ENCODE measurements around the gene NAA40. TPM values are rescaled to one million over a fixed set of nuclear protein-coding genes. Genes with fewer than 3 reads are reported as not detected.

The NAA40 gene
- total and polyA plus RNA-seq, 10 of the 15 experiments (the other 5 are each of a cell fraction or from before 2014, with no cell fraction given), result 4.8 to 31.6 (median 22.2) TPM

DNA sequence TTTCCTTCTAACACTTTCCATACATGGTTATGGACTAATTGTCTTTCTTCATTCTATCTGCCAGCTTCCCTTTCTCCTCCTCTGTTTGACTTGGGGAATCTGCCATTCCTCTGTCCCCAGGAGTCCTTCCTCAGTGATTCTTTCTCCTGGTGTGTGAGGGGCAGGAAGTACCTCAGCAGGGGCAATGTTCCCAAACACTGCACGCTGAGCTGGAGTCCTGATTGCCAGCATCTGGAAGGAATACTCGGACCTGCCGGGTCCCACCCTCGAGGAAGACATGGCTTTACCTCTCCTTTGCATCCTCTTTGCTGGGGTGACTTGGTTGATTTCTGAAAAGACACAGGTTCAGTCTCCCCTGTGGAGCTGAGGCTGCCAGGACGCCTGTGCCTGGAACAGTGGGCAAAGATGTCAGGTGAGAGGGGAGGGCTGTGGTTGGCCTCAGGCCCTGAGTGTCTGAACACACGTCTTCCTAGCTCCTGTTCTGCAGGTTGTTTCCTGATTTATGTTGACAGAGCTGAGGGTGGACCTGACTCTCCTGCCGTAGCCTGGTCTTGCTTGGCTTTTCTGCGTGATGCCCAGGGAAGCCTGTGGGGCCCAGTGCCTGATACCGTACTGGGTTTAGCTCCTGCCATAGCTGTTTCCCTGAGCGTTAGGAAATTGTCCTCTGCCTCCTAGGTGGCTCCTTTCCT lies 39.9 kb downstream of the NAA40 start:
- ChIA-PET CTCF (no interaction called here), SMC1A (ENCODE audit: uncharacterized antibody, unreplicated experiment) (interaction anchor here (0.6 kb wide), 1 partner anchor 1147 kb away, joined by 3 read pairs; the partner anchor contains the start of gene STX5)
- TF ChIP-seq LARP7 (IDR thresholded peaks at IDR 0.05) (no peak), SREBF2 (IDR thresholded peaks at IDR 0.05; ENCODE audit: low read length) (no peak), RAD21 (IDR thresholded peaks at IDR 0.05; ENCODE audit: insufficient read depth, low read depth, low read length) (no peak), EZH2 (IDR thresholded peaks at IDR 0.05; ENCODE audit: borderline replicate concordance, control insufficient read depth, low read depth, low read length) (no peak), TCF3 (IDR thresholded peaks at IDR 0.05; ENCODE audit: borderline replicate concordance, insufficient read depth, low read depth, low read length) (no peak), ZNF217 (IDR thresholded peaks at IDR 0.05) (no peak), NFYA (IDR thresholded peaks at IDR 0.05; ENCODE audit: borderline replicate concordance, low read depth, low read length) (no peak)
- TF ChIP-seq, protein P1, sequence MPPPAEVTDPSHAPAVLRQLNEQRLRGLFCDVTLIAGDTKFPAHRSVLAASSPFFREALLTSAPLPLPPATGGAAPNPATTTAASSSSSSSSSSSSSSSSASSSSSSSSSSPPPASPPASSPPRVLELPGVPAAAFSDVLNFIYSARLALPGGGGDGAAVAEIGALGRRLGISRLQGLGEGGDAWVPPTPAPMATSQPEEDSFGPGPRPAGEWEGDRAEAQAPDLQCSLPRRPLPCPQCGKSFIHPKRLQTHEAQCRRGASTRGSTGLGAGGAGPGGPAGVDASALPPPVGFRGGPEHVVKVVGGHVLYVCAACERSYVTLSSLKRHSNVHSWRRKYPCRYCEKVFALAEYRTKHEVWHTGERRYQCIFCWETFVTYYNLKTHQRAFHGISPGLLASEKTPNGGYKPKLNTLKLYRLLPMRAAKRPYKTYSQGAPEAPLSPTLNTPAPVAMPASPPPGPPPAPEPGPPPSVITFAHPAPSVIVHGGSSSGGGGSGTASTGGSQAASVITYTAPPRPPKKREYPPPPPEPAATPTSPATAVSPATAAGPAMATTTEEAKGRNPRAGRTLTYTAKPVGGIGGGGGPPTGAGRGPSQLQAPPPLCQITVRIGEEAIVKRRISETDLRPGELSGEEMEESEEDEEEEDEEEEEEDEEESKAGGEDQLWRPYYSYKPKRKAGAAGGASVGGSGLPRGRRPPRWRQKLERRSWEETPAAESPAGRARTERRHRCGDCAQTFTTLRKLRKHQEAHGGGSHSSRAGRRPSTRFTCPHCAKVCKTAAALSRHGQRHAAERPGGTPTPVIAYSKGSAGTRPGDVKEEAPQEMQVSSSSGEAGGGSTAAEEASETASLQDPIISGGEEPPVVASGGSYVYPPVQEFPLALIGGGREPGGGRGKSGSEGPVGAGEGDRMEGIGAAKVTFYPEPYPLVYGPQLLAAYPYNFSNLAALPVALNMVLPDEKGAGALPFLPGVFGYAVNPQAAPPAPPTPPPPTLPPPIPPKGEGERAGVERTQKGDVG (CRISPR knock-in tag; IDR thresholded peaks at IDR 0.05), result no peak
- TF ChIP-seq, protein P2, sequence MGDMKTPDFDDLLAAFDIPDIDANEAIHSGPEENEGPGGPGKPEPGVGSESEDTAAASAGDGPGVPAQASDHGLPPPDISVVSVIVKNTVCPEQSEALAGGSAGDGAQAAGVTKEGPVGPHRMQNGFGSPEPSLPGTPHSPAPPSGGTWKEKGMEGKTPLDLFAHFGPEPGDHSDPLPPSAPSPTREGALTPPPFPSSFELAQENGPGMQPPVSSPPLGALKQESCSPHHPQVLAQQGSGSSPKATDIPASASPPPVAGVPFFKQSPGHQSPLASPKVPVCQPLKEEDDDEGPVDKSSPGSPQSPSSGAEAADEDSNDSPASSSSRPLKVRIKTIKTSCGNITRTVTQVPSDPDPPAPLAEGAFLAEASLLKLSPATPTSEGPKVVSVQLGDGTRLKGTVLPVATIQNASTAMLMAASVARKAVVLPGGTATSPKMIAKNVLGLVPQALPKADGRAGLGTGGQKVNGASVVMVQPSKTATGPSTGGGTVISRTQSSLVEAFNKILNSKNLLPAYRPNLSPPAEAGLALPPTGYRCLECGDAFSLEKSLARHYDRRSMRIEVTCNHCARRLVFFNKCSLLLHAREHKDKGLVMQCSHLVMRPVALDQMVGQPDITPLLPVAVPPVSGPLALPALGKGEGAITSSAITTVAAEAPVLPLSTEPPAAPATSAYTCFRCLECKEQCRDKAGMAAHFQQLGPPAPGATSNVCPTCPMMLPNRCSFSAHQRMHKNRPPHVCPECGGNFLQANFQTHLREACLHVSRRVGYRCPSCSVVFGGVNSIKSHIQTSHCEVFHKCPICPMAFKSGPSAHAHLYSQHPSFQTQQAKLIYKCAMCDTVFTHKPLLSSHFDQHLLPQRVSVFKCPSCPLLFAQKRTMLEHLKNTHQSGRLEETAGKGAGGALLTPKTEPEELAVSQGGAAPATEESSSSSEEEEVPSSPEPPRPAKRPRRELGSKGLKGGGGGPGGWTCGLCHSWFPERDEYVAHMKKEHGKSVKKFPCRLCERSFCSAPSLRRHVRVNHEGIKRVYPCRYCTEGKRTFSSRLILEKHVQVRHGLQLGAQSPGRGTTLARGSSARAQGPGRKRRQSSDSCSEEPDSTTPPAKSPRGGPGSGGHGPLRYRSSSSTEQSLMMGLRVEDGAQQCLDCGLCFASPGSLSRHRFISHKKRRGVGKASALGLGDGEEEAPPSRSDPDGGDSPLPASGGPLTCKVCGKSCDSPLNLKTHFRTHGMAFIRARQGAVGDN (IDR thresholded peaks at IDR 0.05), result no peak
- TF ChIP-seq, protein P3, sequence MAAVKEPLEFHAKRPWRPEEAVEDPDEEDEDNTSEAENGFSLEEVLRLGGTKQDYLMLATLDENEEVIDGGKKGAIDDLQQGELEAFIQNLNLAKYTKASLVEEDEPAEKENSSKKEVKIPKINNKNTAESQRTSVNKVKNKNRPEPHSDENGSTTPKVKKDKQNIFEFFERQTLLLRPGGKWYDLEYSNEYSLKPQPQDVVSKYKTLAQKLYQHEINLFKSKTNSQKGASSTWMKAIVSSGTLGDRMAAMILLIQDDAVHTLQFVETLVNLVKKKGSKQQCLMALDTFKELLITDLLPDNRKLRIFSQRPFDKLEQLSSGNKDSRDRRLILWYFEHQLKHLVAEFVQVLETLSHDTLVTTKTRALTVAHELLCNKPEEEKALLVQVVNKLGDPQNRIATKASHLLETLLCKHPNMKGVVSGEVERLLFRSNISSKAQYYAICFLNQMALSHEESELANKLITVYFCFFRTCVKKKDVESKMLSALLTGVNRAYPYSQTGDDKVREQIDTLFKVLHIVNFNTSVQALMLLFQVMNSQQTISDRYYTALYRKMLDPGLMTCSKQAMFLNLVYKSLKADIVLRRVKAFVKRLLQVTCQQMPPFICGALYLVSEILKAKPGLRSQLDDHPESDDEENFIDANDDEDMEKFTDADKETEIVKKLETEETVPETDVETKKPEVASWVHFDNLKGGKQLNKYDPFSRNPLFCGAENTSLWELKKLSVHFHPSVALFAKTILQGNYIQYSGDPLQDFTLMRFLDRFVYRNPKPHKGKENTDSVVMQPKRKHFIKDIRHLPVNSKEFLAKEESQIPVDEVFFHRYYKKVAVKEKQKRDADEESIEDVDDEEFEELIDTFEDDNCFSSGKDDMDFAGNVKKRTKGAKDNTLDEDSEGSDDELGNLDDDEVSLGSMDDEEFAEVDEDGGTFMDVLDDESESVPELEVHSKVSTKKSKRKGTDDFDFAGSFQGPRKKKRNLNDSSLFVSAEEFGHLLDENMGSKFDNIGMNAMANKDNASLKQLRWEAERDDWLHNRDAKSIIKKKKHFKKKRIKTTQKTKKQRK (IDR thresholded peaks at IDR 0.05; ENCODE audit: low read depth, low read length), result no peak

More for the DNA sequence above, 39.9 kb downstream of the NAA40 start:
- ChIA-PET POLR2A (no interaction called here), RAD21 (ENCODE audit: unreplicated experiment) (no interaction called here)
- in situ Hi-C loops (cut with MboI), result no loop called here
- DNase-seq (ENCODE audit: low read depth, low spot score) (no peak), ATAC-seq (no peak), FAIRE-seq (no peak)
- Histone ChIP-seq H3K9me3 (replicated peaks; ENCODE audit: control insufficient read depth, insufficient read depth, low read length) (no peaks in the 10 kb centered on the region), H3K4me3 (no peak overlapping the region), H3K4me1 (ENCODE audit: control insufficient read depth, insufficient read depth, low read length) (peaks cover 12% of the 10 kb centered on the region), H3K9ac (ENCODE audit: control insufficient read depth, insufficient read depth, low read length) (no peak overlapping the region), H4K20me1 (ENCODE audit: control insufficient read depth, insufficient read depth) (no peaks in the 10 kb centered on the region), H2AFZ (ENCODE audit: control insufficient read depth, low read depth, low read length) (no peak overlapping the region), H3K27ac (ENCODE audit: control insufficient read depth, insufficient read depth) (no peak overlapping the region), H3K36me3 (ENCODE audit: control insufficient read depth in 2 of 2, insufficient read depth in 2 of 2, low read length in 1 of 2) (peaks cover 5 to 10% of the 10 kb centered on the region in 2 experiments), H3K79me2 (ENCODE audit: control insufficient read depth, insufficient read depth, low read length) (peaks cover 45% of the 10 kb centered on the region), H3K4me2 (ENCODE audit: control insufficient read depth, insufficient read depth) (no peak overlapping the region), H3K27me3 (replicated peaks in 1 of 2; ENCODE audit: control insufficient read depth in 2 of 2, insufficient read depth in 2 of 2, low read length in 1 of 2) (no peaks in the 10 kb centered on the region)
- WGBS (ENCODE audit: insufficient coverage, insufficient replicate concordance, low lambda C conversion rate, missing lambda C conversion rate), result 62% methylated on average over 9 of the region's 10 CpGs
- BruUV-seq (replicated peaks), result no TSS peak
- intact Hi-C loops (cut with micrococcal nuclease; ENCODE audit: unreplicated experiment), result no loop called here

Data from GM12878 (cell line).